ENCODE results near the gene EXOSC9. TPM values are rescaled to one million over a fixed set of nuclear protein-coding genes. Genes with fewer than 3 reads are reported as not detected.

EXOSC9 gene
- total RNA-seq, 4 donors from 2014 or later = 12.6 to 35.9 (median 23.5) TPM

DNA sequence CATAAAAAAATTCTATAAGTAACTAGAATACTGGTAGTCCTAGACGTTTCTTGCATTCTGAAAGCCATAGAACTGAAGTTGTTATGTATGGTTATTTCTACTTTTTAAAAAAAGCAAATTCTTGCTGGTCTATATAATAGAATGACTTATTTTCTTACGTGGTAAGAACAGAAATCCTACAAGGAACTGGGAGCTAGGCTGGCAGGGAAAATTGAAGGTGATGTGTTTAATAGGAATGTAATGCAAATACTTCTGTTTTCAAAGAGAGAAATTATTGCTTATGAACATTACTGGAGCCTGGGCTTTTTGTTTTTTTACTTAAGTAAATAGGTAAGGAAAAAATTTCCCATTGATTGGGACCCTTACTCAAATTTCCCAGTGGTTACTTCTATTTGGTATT, 13.6 kb downstream of the EXOSC9 start:
- TF ChIP-seq, protein P1, sequence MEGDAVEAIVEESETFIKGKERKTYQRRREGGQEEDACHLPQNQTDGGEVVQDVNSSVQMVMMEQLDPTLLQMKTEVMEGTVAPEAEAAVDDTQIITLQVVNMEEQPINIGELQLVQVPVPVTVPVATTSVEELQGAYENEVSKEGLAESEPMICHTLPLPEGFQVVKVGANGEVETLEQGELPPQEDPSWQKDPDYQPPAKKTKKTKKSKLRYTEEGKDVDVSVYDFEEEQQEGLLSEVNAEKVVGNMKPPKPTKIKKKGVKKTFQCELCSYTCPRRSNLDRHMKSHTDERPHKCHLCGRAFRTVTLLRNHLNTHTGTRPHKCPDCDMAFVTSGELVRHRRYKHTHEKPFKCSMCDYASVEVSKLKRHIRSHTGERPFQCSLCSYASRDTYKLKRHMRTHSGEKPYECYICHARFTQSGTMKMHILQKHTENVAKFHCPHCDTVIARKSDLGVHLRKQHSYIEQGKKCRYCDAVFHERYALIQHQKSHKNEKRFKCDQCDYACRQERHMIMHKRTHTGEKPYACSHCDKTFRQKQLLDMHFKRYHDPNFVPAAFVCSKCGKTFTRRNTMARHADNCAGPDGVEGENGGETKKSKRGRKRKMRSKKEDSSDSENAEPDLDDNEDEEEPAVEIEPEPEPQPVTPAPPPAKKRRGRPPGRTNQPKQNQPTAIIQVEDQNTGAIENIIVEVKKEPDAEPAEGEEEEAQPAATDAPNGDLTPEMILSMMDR (IDR thresholded peaks at IDR 0.05) = no peak
- ATAC-seq (ENCODE audit: low FRiP score) = no peak

DNA sequence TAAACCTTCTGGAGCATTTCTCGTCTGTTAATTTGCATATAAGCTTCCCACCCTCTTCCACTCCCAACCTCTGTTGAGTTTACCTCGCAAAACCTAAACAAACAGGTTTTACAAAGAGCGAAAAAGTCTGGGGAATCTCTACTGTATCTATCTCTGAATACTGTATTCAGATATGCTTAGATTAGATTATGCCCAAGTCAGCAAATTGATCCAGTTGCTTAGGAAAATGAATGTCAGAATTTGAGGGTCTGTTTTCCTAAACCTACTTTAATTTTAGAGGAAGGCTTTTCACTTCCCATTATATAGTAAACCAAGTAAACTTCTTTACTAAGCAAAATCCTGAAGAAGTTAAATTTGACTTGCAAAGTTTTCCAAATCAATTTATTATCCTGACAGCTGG, 15.9 kb downstream of the EXOSC9 start:
- TF ChIP-seq, protein P1 (IDR thresholded peaks at IDR 0.05) = no peak
- no peak for ATAC-seq (ENCODE audit: low FRiP score)
- DNase-seq (ENCODE audit: low spot score) = no peak

More for the DNA sequence above, 13.6 kb downstream of the EXOSC9 start:
- no peak for DNase-seq (ENCODE audit: low spot score)

DNA sequence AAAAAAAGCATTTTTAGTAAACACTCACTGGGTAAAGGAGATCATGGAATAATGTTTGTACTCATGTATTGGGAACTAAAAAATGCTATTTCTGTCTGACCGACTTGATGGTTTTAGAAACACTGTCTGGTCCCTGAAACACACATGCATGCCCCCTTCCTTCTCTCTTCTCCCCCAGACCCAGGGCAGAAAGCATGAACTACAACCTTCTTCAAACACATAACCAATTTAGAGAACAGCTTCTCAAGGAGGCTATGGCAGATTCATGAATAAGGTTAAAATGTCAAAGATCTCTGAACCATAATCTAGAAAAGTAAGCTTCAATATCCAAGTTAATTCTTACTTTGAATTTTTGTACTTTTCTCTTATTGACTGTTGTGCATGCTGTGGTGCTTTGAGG, 16.6 kb downstream of the EXOSC9 start:
- DNase-seq (ENCODE audit: low spot score) (no peak), ATAC-seq (ENCODE audit: low FRiP score) (no peak)
- TF ChIP-seq, protein P1 (IDR thresholded peaks at IDR 0.05) = no peak

DNA sequence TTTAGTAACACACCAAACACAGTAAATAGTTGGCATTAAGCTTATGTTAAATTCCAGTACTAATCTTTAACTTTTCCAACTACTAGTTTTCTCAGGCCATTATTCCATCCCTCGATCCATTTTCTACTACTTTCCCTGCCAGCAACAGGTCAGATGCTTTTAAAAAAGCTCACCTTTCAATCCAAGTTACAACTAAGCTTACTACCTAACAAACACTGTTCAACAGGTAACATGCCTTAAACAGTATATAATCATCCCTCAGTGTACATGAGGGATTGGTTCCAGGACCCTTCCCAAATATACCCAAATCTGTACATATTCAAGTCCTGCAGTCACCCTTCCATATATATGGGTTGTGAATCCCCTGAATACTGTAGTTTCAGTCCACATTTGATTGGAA, 17.1 kb downstream of the EXOSC9 start:
- TF ChIP-seq, protein P1 (IDR thresholded peaks at IDR 0.05) = no peak
- ATAC-seq (ENCODE audit: low FRiP score) (no peak), DNase-seq (ENCODE audit: low spot score) (no peak)

DNA sequence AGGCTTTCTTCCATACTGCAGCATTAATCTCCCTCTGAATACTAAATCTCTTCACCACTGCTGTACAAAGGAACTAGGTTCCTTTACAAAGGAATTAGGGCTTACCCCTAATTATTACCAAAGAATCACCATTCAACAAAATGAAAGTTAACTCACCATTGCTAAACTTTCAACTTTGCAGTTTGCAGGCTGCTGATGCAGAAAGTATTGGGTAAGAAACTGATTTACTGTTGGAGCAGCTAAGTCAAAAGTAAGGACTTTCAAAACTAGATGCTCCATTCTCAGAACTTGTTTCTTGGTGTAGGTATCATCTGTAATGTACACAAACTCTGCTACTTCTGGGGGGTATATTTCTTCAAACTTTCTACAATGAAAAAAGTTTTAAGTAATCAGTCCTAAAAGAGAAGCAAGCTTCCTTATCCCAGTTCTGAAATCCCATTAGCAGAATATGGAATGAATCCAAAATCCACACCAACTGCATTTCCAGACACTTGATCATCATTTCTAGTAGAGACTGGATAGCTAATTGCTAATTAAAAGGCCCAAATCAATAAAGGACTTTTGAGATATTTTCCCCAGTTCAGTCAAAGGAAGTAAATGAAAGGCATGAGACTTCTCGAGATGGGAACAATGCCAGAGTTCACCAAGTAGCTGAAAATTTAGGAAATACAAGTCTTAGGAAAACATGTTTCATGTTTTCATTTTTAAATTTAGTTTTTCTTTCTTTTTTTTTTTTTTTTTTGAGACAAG, 18.3 kb downstream of the EXOSC9 start:
- ATAC-seq (ENCODE audit: low FRiP score) (no peak), DNase-seq (ENCODE audit: low spot score) (no peak)
- TF ChIP-seq, protein P1 (IDR thresholded peaks at IDR 0.05) = no peak

DNA sequence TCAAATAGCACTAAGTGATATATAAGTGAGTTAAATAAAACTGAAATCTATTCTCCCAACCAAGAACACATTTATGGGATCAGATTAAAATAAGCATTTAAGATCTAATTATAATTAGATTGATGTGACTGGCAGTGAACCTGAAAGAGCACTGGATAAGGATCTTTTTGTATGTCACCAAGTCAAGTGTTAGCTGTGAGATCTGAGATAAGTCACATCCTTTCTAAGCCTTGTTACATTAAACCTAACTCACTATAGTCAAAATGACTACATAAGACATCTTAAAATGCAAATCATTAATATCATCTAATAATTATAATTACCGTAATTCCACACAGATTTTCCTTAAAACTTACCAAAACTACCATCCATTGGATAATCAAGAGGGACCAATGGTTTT, 20.9 kb downstream of the EXOSC9 start:
- TF ChIP-seq, protein P1 (IDR thresholded peaks at IDR 0.05) = no peak
- no peak for ATAC-seq (ENCODE audit: low FRiP score)
- no peak for DNase-seq (ENCODE audit: low spot score)

Measured in omental fat pad (tissue), 4 donors.